HEK293T (cell line): Measurements from ENCODE around the gene SLC25A38.
A peak's percentile ranks its signal among the peaks of the same experiment; 100 is the strongest.

Experiments
- CTCF ChIA-PET: fragments of 350-600 bp; formaldehyde crosslinking; extraction: SDS; loops from one replicate; lab custom pipeline; 2021; ENCODE audit warnings: antibody characterized with exemption, inconsistent platforms; lab: Yijun Ruan, JAX
- POLR2A ChIA-PET: fragments of 350-600 bp; formaldehyde crosslinking; extraction: SDS; loops from one replicate; lab custom pipeline; 2020; ENCODE audit warnings: antibody characterized with exemption, inconsistent platforms; lab: Yijun Ruan, JAX
- DNase-seq: peaks from one replicate; pipeline ENCODE4 v3.0.0; 2012; ENCODE audit warnings: mixed read lengths; ENCODE audit errors: extremely low spot score
- ARNT ChIP-seq: fragments of 450-650 bp; IDR thresholded peaks from 2 replicates; pipeline ENCODE4 v1.6.1; 2017; ENCODE audit warnings: mild to moderate bottlenecking
- BHLHE40 ChIP-seq: fragments of 450-650 bp; IDR thresholded peaks from 2 replicates; pipeline ENCODE4 v1.6.1; 2016; ENCODE audit warnings: mild to moderate bottlenecking, moderate library complexity, borderline replicate concordance
- CTBP1 ChIP-seq: fragments of 450-650 bp; IDR thresholded peaks from 2 replicates; pipeline ENCODE4 v1.6.1; 2016; ENCODE audit warnings: borderline replicate concordance
- ELF4 ChIP-seq: fragments of 450-650 bp; IDR thresholded peaks from 2 replicates; pipeline ENCODE4 v1.6.1; 2017; ENCODE audit warnings: antibody characterized with exemption
- FOXA1 ChIP-seq: fragments of 450-650 bp; IDR thresholded peaks from 2 replicates; pipeline ENCODE4 v1.6.1; 2016; ENCODE audit warnings: mild to moderate bottlenecking
- FOXK2 ChIP-seq: fragments of 450-650 bp; IDR thresholded peaks from 2 replicates; pipeline ENCODE4 v1.6.1; 2016; ENCODE audit warnings: mild to moderate bottlenecking
- FOXM1 ChIP-seq: fragments of 450-650 bp; IDR thresholded peaks from 2 replicates; pipeline ENCODE4 v1.6.1; 2017; ENCODE audit warnings: mild to moderate bottlenecking, borderline replicate concordance
- HDGF ChIP-seq: fragments of 450-650 bp; IDR thresholded peaks from 2 replicates; pipeline ENCODE4 v1.6.1; 2017; ENCODE audit warnings: antibody characterized with exemption, borderline replicate concordance
- L3MBTL2 ChIP-seq: fragments of 450-650 bp; conservative IDR thresholded peaks from 2 replicates; pipeline ENCODE4 v1.6.1; 2016; ENCODE audit warnings: mild to moderate bottlenecking
- LEF1 ChIP-seq: fragments of 450-650 bp; IDR thresholded peaks from 2 replicates; pipeline ENCODE4 v1.6.1; 2017; ENCODE audit warnings: mild to moderate bottlenecking, borderline replicate concordance
- NFRKB ChIP-seq: fragments of 450-650 bp; IDR thresholded peaks from 2 replicates; pipeline ENCODE4 v1.6.1; 2016; ENCODE audit warnings: mild to moderate bottlenecking, moderate library complexity
- PKNOX1 ChIP-seq: fragments of 450-650 bp; IDR thresholded peaks from 2 replicates; pipeline ENCODE4 v1.6.1; 2016
- SP1 ChIP-seq: fragments of 450-650 bp; IDR thresholded peaks from 2 replicates; pipeline ENCODE4 v1.6.1; 2017
- SUZ12 ChIP-seq: fragments of 450-650 bp; IDR thresholded peaks from 2 replicates; pipeline ENCODE4 v1.6.1; 2016; ENCODE audit warnings: mild to moderate bottlenecking
- TARDBP ChIP-seq: fragments of 450-650 bp; IDR thresholded peaks from 2 replicates; pipeline ENCODE4 v1.6.1; 2016
- ZNF384 ChIP-seq: fragments of 450-650 bp; IDR thresholded peaks from 2 replicates; pipeline ENCODE4 v1.6.1; 2016

SLC25A38 gene

DNA sequence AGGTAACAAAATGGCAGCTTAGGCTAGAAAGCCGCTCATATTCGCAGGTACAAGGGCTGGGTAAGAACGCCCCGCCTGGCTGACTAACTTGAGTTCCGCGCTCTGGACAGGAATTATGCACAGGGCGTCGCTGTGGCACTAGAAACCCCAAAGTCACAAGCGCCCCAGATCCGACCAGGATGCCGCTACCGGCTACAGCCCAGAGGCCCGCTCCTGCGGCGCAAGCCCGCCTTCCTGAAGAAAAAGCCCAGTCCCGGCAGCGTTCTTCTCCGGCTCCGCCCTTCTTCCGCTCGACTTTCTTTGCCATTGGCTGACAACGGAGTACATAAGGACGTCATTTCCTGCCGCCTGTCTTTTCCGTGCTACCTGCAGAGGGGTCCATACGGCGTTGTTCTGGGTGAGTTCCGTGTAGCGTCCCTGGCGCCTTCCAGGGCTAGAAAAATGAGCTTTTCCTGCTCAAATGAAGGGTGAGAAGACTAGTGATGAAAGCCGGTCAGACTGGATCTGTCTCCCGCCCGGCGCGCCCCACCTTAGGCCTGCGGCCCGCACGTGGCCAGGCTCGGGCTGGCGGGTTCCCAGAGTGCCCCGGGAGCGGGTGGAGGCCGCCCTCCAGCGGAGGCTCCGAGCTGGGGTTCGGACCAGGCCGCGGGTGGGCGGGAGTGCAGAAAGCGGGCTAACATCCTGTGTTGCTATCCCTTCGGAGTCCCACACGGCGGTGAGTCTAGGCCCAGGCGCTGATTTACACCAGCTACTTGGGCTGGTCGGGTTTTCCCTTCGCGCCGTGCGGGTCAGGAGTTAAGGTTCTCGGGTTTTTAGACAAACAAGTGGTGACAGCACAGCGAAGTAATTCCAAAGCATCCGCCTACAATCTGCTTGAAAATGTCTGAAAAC is 23.4 kb downstream of the SLC25A38 start, which contains the start of gene RPSA:
Gene RPSA (plus strand): TSS at position 353 of the 891 bp plus-strand sequence. CDS start 934 bp downstream, outside the sequence.
- ChIA-PET POLR2A (interaction anchor here (0.9 to 2.8 kb wide), 10 partner anchors 9 to 256 kb away, joined by 3 to 19 read pairs (median 4); no protein-coding TSS in a partner anchor), CTCF (no interaction called here)
- DNase-seq, result peak; percentile 90
- TF ChIP-seq PKNOX1 (peak; percentile 63), ELF4 (peak; percentile 97), L3MBTL2 (peak; percentile 88), CTBP1 (no peak)

- DNase-seq, result no peak
- no peak for TF ChIP-seq BHLHE40
- no peak for TF ChIP-seq ARNT
- TF ChIP-seq FOXA1, result no peak
- TF ChIP-seq NFRKB, result no peak
- TF ChIP-seq ZNF384, result no peak
- no peak for TF ChIP-seq LEF1
- no peak for TF ChIP-seq PKNOX1
- TF ChIP-seq CTBP1, result no peak
- TF ChIP-seq TARDBP, result no peak
- no peak for TF ChIP-seq SP1
- TF ChIP-seq SUZ12, result no peak
- TF ChIP-seq FOXK2, result no peak
- no peak for TF ChIP-seq HDGF
- no peak for TF ChIP-seq ELF4
- TF ChIP-seq FOXM1, result no peak
- TF ChIP-seq L3MBTL2, result no peak
- CTCF ChIA-PET, result no interaction called here
- POLR2A ChIA-PET, result interaction anchor here (0.9 to 2.8 kb wide), 10 partner anchors 9 to 902 kb away, joined by 3 to 19 read pairs (median 4); no protein-coding TSS in a partner anchor
Observed at GRCh38 chr3:39407259-39407629, 24.1 kb downstream of the SLC25A38 start.

- CTCF ChIA-PET, result no interaction called here
- no peak for DNase-seq
- TF ChIP-seq ARNT (no peak), FOXK2 (no peak), CTBP1 (no peak), ELF4 (no peak), NFRKB (no peak), ZNF384 (no peak), FOXM1 (no peak), FOXA1 (no peak), BHLHE40 (no peak), LEF1 (no peak), SP1 (no peak), TARDBP (no peak), SUZ12 (no peak), PKNOX1 (no peak), L3MBTL2 (no peak)
- POLR2A ChIA-PET, result interaction anchor here (1.0 to 2.8 kb wide), 4 partner anchors 8 to 901 kb away, joined by 3 to 19 read pairs (median 5); no protein-coding TSS in a partner anchor
Observed at GRCh38 chr3:39407773-39408492, 24.8 kb downstream of the SLC25A38 start.

- no peak for DNase-seq
- TF ChIP-seq PKNOX1 (no peak), ZNF384 (peak; percentile 43; the same call in 1 of the 2 replicates)
- ChIA-PET POLR2A (interaction anchor here (1.0 to 2.8 kb wide), 2 partner anchors 8 to 900 kb away, joined by 3 to 19 read pairs; no protein-coding TSS in a partner anchor), CTCF (no interaction called here)
Observed at GRCh38 chr3:39408493-39409372, 25.6 kb downstream of the SLC25A38 start.

GRCh38 chr3:39409514-39410136 is 26.5 kb downstream of the SLC25A38 start:
- no peak for DNase-seq
- TF ChIP-seq ARNT (no peak), ZNF384 (no peak), ELF4 (no peak), FOXK2 (no peak), SP1 (no peak), NFRKB (no peak), BHLHE40 (no peak), TARDBP (no peak), LEF1 (no peak), SUZ12 (no peak)
- POLR2A ChIA-PET, result no interaction called here
- CTCF ChIA-PET, result no interaction called here
